ENCODE data around the gene CAB39L. TPM values are rescaled to one million over a fixed set of nuclear protein-coding genes. Genes with fewer than 3 reads are reported as not detected.

CAB39L gene
- polyA plus RNA-seq, 3 donors = 13.1 to 20.4 (median 19.7) TPM

DNA sequence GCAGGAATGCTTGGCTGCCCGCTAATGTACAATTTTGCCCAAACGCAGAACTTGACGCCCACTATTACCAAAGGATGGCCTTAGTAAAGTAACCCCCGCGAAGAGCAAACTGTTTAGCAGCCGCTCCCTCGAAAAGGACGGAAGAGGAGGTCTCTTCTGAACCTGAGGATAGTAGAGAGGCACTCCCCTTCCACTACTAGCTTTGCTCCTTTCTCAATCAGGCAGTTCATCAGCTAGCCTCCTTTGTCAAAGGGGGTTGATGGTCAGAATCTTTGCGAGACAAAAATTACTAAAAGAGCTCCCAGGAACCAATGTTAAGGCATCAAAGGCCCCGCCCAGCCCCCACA lies 534 bp downstream of the CAB39L start:
- DNase-seq (ENCODE audit: low read depth in 3 of 3, low spot score in 2 of 3) = no peak

DNA sequence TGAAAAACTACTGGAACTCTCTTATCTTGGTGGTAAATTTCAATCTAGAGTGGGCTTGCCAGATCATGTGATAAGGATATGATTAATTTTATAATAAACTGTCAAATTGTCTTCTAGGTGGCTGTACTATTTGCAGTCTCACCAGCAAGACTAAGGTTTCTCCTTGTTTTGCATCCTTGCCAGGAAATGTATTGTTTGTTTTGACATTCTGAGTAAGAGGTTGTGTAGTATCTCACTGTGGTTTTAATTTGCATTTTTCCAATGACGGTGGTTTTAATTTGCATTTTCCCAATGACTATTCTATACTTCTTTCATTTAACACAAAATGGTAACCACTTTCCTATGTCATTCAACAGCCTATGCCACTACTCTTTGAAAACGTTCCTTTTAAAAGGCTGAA lies 2.0 kb downstream of the CAB39L start:
- no peak for DNase-seq (ENCODE audit: low read depth in 3 of 3, low spot score in 2 of 3)

DNA sequence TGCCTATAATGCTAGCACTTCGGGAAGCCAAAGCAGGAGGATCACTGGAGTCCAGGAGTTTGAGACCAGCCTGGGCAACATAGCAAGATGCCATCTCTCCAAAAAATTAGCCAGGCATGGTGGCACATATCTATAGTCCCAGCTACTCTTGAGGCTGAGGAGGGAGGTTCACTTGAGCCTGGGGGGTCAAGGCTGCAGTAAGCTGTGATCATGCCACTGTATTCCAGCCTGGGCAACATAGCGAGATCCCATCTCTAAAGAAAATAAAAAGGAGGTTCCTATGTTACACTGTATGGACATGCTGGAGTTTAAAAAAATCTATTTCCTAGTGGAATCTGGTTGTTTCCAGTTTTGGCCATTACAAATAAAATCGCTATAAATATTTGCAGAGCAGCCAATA lies 2.6 kb downstream of the CAB39L start:
- DNase-seq (ENCODE audit: low read depth in 3 of 3, low spot score in 2 of 3) = no peak

DNA sequence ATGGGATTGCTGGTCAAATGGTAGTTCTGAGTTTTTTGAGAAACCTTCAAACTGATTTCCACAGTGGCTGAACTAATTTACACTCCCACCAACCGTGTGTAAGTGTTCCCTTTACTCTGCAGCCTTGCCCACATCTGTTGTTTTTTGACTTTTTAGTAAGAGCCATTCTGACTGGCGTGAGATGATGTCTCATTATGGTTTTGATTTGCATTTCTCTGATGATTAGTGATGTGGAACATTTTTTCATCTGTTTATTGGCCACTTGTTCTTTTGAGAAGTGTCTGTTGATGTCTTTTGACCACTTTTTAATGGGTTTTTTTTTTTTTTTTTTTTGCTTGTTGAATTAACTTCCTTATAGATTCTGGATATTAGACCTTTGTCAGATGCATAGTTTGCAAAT lies 4.3 kb downstream of the CAB39L start:
- DNase-seq (ENCODE audit: low read depth in 3 of 3, low spot score in 2 of 3) = no peak

DNA sequence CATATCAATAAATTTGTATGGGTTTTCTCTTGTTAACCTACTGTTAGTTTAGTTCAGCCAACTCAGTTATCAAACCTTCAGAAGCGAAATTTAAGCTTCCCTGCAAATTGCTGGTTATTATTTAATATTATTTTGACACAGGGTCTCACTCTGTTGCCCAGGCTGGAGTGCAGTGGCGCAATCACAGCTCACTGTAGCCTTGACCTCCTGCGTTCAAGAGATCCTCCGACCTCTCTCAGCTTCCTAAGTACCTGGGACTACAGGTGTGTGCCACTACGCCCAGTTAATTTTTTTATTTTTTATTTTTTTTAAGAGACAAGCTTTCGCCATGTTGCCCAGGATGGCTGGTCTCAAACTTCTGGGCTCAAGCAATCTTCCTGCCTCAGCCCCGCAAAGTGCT lies 6.2 kb downstream of the CAB39L start:
- no peak for DNase-seq (ENCODE audit: low read depth in 3 of 3, low spot score in 2 of 3)

DNA sequence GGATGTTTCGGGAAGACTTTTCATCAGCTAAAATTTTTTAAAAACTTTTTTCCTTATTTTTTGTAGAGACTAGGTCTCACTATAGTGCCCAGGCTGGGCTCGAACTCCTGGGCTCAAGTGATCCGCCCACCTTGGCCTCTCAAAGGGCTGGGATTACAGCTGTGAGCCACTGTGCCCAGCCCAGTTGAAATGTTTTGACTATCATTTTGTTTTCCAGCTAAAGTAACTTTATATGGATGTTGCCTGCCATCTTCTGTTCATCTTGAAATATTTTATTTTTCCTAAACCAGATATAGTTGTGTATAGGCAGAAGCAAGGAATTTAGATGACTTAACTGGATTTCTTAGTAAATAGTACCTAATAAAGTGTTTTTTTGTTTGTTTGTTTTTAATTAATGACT lies 7.0 kb downstream of the CAB39L start:
- no peak for DNase-seq (ENCODE audit: low read depth in 3 of 3, low spot score in 2 of 3)

DNA sequence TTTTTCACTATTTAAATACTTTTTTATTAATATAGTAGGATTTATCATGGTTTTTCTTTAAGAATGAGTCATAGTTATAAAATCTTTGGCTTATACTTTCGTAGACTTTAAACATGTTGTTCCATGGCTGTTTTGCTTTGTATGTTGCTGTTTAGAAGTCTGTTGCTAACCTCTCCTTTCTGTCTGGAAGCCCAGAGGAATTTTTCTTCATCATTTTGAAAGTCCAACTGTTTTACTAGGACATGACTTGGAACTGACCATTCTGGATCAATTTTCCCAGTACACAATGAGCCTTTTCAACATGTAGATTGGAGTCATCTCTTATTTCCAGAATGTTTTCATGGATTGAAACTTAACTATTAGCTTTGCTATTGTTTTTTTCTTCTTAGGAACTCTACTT lies 7.9 kb downstream of the CAB39L start:
- DNase-seq (ENCODE audit: low read depth in 3 of 3, low spot score in 2 of 3) = no peak

DNA sequence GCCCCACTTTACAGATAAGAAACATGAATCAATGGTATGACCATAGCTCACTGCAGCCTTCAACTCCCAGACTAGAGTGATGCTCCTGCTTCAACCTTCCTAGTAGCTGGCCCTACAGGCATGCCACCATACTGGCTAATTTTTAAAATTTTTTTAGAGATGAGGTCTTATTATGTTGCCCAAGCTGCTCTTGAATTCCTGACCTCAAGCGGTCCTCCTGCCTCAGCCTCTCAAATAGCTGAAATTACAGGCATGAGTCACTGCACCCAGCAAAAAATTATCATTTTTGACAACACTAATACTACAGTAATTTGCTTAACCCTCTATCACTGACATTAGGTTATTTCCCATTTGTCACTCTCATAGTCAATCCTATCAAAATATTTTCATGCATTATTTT lies 14.7 kb downstream of the CAB39L start:
- DNase-seq (ENCODE audit: low read depth in 3 of 3, low spot score in 2 of 3) = no peak

DNA sequence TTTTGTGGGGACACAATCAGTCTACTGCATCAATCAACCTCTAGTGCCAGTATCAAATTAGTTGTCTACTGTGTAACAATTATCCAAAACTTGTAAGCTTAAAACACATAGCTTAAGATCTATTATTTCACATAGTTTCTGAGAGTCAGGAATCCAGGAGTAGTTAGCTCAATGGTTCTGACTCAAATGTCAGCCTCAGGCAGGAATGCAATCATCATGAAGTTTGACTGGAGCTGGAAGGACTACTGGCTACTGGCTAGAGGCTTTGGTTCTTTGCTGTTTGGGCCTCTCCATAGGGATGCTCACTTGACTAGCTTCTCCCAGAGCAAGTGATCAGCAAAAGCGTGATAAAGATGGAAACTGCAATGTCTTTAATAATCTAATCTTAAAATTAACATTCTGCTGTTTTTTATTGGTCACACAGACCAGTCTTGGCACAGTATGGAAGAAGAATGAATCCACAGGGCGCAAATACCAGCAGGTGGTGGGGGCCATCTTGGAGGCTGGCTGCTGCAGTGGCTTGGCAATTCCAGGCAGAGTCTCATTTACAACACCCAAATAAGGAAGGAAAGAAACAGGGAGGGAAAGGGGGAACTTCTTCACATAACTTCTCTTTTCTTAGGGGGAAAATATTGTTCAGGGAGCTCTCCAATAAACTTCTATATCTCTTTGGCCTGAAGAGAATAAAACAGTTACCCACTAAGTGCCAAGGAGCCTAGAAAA lies 15.7 kb downstream of the CAB39L start:
- DNase-seq (ENCODE audit: low read depth in 3 of 3, low spot score in 2 of 3) = no peak

DNA sequence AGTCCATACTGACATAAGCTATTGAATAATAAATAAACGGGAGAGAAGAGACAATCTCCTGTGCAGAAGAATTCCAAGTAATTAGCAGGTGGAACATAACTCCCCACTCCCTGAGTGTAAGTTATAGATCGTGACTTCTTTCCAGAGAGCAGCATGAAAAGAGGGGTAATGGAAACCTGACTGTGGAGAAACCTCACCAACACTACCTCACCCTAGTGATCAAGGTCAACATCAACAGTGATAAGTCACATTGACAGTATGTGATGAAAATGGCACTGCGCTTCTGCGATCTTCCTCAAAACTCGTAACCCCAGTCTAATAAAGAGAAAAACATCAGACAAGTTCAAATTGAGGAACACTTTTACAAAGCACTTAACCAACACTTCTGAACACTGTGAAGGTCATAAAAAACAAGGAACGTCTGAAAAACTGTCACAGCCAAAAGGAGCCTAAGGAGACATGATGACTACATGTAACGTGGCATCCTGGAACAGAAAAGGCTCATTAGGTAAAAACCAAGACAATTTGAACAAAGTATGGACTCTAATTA lies 19.8 kb downstream of the CAB39L start:
- no peak for DNase-seq (ENCODE audit: low read depth in 3 of 3, low spot score in 2 of 3)

DNA sequence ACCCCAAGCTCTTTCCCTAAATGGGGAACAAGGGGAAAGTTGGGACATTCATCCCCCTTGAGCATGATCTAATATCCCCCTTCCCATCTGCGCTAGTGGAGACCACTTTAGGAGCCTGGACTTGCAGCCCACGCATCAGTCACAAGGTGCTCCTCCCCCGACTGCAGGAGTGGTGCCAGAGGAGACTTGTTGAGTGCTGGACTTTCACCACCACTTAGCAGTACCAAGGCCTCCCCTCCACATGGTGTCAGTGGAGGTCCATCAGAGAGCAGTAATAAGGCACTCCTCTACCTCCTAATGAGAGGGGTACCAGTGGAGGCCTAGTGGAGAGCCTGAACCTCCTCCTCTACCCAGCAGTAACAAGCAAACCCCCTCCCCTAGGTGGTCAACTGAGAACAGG lies 22.5 kb downstream of the CAB39L start:
- DNase-seq (ENCODE audit: low read depth in 3 of 3, low spot score in 2 of 3) = no peak

DNA sequence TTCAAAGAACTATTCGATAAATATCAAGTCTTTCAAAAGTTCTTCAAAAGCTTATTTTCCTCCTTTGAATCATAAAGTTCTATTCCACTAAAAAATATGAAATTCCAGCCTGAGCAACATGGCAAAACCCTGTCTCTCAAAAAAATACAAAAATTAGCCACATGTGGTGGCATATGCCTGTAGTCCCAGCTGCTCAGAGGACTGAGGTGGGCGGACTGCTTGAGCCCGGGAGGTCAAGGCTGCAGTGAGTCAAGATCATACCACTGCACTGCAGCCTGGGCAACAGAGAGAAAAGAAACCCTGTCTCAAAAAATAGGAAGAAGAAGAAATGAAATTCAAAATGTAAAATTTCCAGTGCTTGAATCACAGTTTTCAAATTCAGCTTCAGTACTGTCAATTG lies 24.6 kb downstream of the CAB39L start:
- DNase-seq (ENCODE audit: low read depth in 3 of 3, low spot score in 2 of 3) = no peak

DNA sequence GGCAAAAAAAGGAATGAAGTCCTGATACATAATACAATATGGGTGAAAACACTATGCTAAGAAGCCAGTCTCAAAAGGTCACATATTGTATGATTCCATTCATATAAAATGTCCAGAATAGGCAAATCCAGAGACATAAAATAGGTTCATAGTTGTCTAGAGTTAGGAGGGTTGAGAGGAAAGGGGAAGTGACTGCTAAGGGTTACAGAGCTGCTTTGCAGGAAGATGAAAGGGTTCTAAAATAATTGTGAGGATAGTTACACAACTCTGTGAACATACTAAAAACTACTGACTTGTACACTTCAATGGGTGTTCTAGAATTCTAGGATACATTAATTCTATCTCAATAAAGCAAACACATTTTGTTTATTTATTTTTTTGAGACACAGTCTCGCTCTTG lies 25.7 kb downstream of the CAB39L start:
- no peak for DNase-seq (ENCODE audit: low read depth in 3 of 3, low spot score in 2 of 3)

DNA sequence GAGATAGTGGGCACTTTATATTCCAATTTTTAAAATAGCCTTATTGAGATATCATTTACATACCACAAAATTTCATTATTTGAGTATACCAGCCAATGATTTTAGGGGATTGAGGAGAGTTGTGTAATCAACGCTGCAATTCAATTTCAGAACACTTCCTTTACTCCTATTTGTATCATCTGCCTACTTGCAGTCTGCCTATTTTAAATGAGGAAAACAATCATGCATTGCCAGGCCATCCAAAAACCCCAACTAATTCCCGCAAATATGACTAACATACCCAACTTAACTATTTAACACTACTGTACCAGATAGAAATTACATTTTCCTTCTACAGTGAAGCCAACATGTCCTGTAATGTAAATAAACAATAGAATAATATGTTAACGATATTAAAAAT lies 26.7 kb downstream of the CAB39L start:
- no peak for DNase-seq (ENCODE audit: low read depth in 3 of 3, low spot score in 2 of 3)

DNA sequence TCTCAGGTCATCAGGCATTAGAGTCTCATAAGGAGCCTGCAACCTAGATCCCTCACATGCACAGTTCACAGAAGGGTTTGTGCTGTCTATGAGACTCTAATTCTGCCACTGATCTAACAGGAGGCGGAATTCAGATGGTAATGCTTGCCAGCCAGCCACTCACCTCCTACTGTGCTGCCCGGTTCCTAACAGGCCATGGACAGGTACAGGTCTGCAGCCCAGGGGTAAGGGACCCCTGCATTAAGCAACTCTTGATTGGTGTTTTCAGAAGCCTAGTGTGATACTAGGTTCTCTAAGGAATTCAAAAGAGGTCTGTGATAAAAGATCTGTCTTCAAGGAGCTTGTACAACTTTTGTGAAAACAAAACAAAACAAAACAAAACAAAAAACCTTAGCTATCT lies 31.1 kb downstream of the CAB39L start:
- no peak for DNase-seq (ENCODE audit: low read depth in 3 of 3, low spot score in 2 of 3)

DNA sequence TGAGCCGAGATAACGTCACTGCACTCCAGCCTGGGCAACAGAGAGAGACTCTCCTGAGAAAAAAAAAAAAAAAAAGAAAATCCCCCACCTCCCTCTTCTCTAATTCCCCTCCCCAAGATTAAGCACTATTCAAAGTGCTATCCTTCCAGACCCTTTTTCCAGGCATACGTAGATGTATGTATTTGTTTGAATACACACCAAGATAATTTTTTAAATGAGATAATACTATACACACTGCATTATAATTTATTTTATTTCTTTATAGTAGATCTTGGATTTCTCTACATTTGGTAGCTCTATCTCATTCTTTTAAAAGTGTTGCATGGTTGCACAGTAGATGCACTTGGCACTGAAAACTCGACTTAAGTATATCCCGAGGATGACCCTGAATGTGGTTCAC lies 32.5 kb downstream of the CAB39L start:
- DNase-seq (ENCODE audit: low read depth in 3 of 3, low spot score in 2 of 3) = no peak

DNA sequence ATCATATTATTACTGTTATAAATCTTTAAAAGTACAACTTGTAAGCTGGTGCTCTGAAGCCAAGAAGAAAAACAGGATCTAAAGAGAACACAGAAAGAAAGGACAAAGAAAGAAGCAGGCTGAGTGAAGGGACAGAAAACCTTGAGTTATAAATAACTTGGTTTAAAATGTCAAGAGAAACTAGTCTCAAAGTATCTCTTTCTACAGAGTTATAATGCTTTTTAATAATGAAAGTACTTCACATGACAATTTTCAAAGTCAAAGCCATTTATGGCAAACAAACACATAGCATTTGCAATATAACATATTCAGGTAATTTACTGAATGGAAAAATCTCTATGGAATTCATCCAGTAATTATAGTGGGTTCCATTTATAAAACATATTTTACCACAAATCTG lies 33.4 kb downstream of the CAB39L start:
- no peak for DNase-seq (ENCODE audit: low read depth in 3 of 3, low spot score in 2 of 3)

DNA sequence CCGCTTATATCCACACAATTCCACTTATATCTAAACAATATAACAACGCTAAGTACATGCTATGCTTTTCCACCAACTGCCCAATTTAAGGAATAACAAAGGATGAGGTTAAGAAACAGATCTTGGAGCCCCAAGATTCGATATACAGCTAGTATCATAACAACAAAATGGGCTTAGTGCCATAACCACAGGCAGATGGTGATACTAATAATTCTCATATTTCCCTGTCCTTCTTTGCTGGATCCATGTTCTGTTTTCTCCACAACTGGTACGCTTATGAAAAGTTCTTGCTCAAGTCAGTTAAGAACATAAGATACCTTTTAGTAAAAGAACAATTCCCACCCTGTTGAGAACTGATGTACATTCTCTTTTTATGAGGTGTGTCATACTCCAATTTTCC lies 33.9 kb downstream of the CAB39L start:
- no peak for DNase-seq (ENCODE audit: low read depth in 3 of 3, low spot score in 2 of 3)

DNA sequence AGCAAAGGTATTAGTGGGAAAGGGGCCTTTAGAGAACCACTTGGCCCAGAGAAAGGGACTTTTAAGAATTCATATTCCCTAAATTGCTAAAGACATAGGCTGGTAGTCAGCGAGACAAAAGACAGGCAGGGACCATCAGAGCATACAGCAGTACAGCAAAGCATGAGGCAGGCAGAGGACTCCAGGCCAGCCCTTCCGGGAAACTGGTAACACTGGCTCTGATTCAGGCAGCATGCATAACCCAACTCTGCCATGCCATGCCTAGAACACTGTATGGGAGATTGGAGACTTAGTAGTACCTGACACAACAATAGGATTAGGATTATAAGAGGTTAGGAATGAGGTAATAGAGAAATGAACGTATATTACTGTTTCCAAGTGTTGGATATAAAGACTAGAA lies 34.9 kb downstream of the CAB39L start:
- no peak for DNase-seq (ENCODE audit: low read depth in 3 of 3, low spot score in 2 of 3)

DNA sequence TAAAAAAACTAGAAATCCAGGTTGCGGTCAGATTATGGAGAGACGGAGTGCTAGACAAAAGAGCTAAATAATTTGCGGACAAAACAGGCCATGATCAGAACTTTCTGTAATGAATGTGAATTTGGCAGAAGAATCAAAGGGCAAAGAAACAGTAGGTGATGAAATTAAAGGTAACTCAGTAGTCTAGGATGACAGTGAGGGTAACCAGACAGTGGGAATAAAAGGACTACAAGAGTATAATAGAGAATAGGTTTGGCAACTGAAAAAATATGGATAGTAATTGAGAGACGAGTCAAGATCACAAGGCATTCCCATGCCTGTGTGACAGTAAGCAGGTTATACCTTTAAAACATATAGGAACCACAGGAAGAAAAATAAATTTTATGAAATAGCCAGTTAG lies 35.9 kb downstream of the CAB39L start:
- no peak for DNase-seq (ENCODE audit: low read depth in 3 of 3, low spot score in 2 of 3)

DNA sequence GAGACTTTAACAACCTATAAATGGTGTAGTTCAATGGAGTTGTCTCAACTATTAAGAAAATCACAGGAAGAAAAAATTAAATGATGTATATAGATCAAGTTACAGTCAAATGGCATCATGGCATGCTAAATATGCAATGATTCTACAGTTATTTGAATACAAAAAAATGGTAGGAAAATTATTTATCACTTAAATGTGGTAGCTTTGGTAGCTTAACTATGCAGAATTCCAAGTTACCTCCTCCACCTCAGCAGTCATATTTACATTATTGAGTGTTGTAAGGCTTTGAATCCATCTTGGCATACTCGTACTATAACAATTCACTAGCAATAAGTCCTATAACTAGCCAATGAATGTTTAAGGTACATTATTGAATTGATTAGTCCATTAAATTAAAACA lies 36.8 kb downstream of the CAB39L start:
- no peak for DNase-seq (ENCODE audit: low read depth in 3 of 3, low spot score in 2 of 3)

DNA sequence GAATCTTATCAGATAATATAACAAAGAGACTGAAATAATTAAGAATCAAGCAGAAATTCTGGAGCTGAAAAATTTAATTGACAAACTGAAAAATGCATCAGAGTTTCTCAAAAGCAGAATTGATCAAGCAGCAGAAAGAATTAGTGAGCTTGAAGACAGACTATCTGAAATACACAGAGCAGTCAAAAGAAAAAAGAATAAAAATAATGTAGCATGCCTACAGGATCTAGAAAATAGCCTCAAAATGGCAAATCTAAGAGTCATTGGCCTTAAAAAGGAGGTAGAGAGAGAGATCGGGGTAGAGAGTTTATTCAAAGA lies 39.2 kb downstream of the CAB39L start:
- no peak for DNase-seq (ENCODE audit: low read depth in 3 of 3, low spot score in 2 of 3)

DNA sequence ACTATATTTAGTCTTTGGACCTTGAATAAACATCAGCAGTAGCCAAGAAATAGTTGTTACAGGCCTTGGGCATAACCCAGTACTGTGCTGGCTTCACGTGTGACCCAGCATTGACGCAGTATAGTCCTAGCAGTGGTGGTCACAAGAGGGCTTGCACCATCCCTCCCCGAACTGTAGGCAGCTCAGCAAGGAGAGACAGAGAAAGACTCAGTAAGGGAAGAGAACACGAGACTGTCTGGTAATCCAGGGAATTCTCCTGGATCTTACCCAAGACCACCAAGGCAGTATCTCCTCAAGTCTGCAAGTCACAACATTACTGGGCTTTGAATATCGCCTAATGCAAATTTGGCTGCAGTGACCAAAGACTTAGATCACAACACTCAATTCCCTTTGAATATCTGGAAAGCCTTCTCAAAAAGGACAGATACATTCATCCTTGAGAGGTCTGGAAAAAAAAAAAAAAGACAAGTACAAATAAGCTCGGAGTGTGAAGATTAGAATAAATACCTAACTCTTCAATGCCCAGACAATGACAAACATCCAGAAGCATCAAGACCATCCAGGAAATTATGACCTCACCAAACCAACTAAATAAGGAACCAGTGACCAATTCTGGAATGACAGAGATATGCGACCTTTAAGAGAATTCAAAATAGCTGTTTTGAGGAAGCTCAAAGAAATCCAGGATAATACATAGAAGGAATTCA lies 39.7 kb downstream of the CAB39L start:
- DNase-seq (ENCODE audit: low read depth in 3 of 3, low spot score in 2 of 3) = no peak

All from right renal cortex interstitium (tissue), 3 donors.